ENCODE measurements around the gene WWOX. TPM values are rescaled to one million over a fixed set of nuclear protein-coding genes. Genes with fewer than 3 reads are reported as not detected.

WWOX gene
- total RNA-seq, 1 donor from 2014 or later: 106 TPM

GRCh38 chr16:79076047-79076767 is 976.8 kb downstream of the WWOX start:
- no peaks in the 10 kb centered on the region for H3K36me3 ChIP-seq
- TF ChIP-seq, protein P1, sequence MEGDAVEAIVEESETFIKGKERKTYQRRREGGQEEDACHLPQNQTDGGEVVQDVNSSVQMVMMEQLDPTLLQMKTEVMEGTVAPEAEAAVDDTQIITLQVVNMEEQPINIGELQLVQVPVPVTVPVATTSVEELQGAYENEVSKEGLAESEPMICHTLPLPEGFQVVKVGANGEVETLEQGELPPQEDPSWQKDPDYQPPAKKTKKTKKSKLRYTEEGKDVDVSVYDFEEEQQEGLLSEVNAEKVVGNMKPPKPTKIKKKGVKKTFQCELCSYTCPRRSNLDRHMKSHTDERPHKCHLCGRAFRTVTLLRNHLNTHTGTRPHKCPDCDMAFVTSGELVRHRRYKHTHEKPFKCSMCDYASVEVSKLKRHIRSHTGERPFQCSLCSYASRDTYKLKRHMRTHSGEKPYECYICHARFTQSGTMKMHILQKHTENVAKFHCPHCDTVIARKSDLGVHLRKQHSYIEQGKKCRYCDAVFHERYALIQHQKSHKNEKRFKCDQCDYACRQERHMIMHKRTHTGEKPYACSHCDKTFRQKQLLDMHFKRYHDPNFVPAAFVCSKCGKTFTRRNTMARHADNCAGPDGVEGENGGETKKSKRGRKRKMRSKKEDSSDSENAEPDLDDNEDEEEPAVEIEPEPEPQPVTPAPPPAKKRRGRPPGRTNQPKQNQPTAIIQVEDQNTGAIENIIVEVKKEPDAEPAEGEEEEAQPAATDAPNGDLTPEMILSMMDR (IDR thresholded peaks at IDR 0.05): no peak
- H3K4me3 ChIP-seq: no peak overlapping the region
- no peaks in the 10 kb centered on the region for H3K27me3 ChIP-seq
- H3K9me3 ChIP-seq: no peaks in the 10 kb centered on the region
- no peak for DNase-seq (ENCODE audit: low spot score in 2 of 2)
- no peaks in the 10 kb centered on the region for H3K4me1 ChIP-seq
- intact Hi-C loops (cut with DNase I): no loop called here
- no peak overlapping the region for H3K27ac ChIP-seq

DNA sequence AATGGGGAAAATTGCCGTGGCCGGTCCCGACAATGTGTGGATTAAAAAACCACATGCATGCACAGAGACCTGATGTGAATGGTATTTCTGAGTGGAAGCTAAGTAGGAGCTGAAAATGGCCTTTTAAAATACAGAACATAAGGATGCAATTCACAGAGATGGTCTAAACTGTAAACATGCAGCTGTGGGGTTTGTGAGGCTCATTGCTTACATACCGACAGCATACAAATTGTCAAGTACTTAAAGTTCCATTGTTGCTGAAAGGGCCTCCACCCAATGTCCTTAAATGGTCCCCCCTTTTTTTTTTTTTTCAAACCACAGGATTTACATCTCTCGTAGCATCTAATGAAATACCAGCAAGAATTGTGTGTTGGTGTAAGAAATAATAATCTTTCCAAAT is 977.9 kb downstream of the WWOX start:
- intact Hi-C loops (cut with DNase I): no loop called here

GRCh38 chr16:79079656-79080420 is 980.4 kb downstream of the WWOX start:
- no peaks in the 10 kb centered on the region for H3K9me3 ChIP-seq
- H3K4me1 ChIP-seq: no peaks in the 10 kb centered on the region
- no peak overlapping the region for H3K27ac ChIP-seq
- TF ChIP-seq, protein P1 (IDR thresholded peaks at IDR 0.05): no peak
- intact Hi-C loops (cut with DNase I): no loop called here
- no peaks in the 10 kb centered on the region for H3K36me3 ChIP-seq
- no peaks in the 10 kb centered on the region for H3K27me3 ChIP-seq
- no peak overlapping the region for H3K4me3 ChIP-seq
- no peak for DNase-seq (ENCODE audit: low spot score in 2 of 2)

More for the DNA sequence above, 977.9 kb downstream of the WWOX start:
- Histone ChIP-seq H3K4me3 (no peak overlapping the region), H3K36me3 (no peaks in the 10 kb centered on the region), H3K27ac (no peak overlapping the region), H3K9me3 (no peaks in the 10 kb centered on the region), H3K4me1 (no peaks in the 10 kb centered on the region), H3K27me3 (no peaks in the 10 kb centered on the region)
- TF ChIP-seq, protein P1 (IDR thresholded peaks at IDR 0.05): no peak
- DNase-seq (ENCODE audit: low spot score in 2 of 2): no peak

DNA sequence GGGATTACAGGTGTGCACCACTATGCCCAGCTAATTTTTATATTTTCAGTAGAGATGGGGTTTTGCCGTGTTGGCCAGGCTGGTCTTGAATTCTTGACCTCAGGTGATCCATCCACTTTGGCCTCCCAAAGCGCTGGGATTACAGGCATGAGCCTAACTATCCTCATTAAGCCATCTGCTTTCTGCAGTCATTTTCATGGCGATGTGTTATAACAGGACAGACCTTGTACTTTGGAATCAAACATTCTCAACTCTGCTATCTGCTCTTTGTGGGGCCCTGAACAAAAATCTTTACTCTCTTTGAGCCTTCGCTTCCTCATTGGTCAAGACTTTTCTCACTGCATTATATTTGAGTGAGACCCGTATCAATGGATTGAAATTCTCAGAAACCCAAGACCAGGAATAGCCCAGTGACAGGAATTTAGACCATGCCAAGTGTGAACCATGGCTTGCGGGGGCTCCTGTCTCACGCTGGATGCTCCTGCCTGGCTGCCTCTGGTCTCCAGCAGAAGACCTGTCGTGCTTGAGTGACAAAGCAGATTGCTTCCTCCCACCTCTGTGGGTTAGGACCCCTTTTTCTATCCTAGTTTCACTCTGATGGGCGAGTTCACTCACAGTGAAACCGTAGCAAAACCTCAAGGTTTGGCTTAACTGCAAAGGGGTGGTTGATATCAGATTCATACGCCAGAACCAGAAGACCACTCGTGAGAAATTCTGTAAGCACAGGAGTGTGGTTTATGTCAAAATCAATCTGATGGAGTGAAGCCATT is 982.0 kb downstream of the WWOX start:
- Histone ChIP-seq H3K4me3 (no peak overlapping the region), H3K27me3 (no peaks in the 10 kb centered on the region), H3K9me3 (no peaks in the 10 kb centered on the region), H3K27ac (no peak overlapping the region), H3K4me1 (no peaks in the 10 kb centered on the region), H3K36me3 (no peaks in the 10 kb centered on the region)
- TF ChIP-seq, protein P1 (IDR thresholded peaks at IDR 0.05): no peak
- intact Hi-C loops (cut with DNase I): no loop called here
- no peak for DNase-seq (ENCODE audit: low spot score in 2 of 2)

GRCh38 chr16:79082970-79083369 is 983.5 kb downstream of the WWOX start:
- intact Hi-C loops (cut with DNase I): no loop called here
- H3K36me3 ChIP-seq: no peaks in the 10 kb centered on the region

More at GRCh38 chr16:79082970-79083369, 983.5 kb downstream of the WWOX start:
- TF ChIP-seq, protein P1 (IDR thresholded peaks at IDR 0.05): no peak
- Histone ChIP-seq H3K9me3 (no peaks in the 10 kb centered on the region), H3K27me3 (no peaks in the 10 kb centered on the region), H3K27ac (no peak overlapping the region), H3K4me1 (no peaks in the 10 kb centered on the region), H3K4me3 (no peak overlapping the region)
- no peak for DNase-seq (ENCODE audit: low spot score in 2 of 2)
